ENCODE results near the gene CCBE1.

DNA sequence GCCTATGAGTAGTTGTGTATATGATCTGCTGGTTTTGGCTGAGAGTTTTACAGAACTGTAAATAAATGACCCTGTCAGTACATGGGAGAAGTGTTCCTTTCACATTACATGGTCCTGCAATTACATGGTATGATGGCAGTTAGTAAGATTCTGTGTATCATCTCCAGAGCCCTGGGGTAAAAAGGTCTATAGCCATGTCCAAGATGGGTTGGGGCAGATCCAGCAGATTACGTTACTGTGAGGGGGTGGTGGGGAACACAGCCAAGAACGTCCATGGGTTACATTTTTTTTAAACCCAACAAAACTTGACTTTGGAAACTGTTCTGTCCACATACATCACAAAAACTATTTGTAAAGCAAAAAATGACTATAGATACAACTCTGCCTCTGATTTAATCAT, 274.0 kb downstream of the CCBE1 start:
- no peak for TF ChIP-seq POLR2AphosphoS5 (IDR thresholded peaks at IDR 0.05; ENCODE audit: low read depth, low read length)
- TF ChIP-seq, protein P1, sequence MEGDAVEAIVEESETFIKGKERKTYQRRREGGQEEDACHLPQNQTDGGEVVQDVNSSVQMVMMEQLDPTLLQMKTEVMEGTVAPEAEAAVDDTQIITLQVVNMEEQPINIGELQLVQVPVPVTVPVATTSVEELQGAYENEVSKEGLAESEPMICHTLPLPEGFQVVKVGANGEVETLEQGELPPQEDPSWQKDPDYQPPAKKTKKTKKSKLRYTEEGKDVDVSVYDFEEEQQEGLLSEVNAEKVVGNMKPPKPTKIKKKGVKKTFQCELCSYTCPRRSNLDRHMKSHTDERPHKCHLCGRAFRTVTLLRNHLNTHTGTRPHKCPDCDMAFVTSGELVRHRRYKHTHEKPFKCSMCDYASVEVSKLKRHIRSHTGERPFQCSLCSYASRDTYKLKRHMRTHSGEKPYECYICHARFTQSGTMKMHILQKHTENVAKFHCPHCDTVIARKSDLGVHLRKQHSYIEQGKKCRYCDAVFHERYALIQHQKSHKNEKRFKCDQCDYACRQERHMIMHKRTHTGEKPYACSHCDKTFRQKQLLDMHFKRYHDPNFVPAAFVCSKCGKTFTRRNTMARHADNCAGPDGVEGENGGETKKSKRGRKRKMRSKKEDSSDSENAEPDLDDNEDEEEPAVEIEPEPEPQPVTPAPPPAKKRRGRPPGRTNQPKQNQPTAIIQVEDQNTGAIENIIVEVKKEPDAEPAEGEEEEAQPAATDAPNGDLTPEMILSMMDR (IDR thresholded peaks at IDR 0.05): no peak
- no peak for TF ChIP-seq SIN3A (IDR thresholded peaks at IDR 0.05; ENCODE audit: borderline replicate concordance, low read depth, low read length)
- TF ChIP-seq RAD21 (IDR thresholded peaks at IDR 0.05; ENCODE audit: low read length): no peak
- no peak for TF ChIP-seq MEF2A (IDR thresholded peaks at IDR 0.05; ENCODE audit: borderline replicate concordance, low read depth)
- TF ChIP-seq EZH2phosphoT487 (IDR thresholded peaks at IDR 0.05; ENCODE audit: borderline replicate concordance, low read depth): no peak
- TF ChIP-seq, protein P2, sequence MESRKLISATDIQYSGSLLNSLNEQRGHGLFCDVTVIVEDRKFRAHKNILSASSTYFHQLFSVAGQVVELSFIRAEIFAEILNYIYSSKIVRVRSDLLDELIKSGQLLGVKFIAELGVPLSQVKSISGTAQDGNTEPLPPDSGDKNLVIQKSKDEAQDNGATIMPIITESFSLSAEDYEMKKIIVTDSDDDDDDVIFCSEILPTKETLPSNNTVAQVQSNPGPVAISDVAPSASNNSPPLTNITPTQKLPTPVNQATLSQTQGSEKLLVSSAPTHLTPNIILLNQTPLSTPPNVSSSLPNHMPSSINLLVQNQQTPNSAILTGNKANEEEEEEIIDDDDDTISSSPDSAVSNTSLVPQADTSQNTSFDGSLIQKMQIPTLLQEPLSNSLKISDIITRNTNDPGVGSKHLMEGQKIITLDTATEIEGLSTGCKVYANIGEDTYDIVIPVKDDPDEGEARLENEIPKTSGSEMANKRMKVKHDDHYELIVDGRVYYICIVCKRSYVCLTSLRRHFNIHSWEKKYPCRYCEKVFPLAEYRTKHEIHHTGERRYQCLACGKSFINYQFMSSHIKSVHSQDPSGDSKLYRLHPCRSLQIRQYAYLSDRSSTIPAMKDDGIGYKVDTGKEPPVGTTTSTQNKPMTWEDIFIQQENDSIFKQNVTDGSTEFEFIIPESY (IDR thresholded peaks at IDR 0.05; ENCODE audit: borderline replicate concordance, low read depth): no peak
- TF ChIP-seq TAF1 (IDR thresholded peaks at IDR 0.05; ENCODE audit: borderline replicate concordance, low read depth, low read length): no peak
- TF ChIP-seq, protein P3, sequence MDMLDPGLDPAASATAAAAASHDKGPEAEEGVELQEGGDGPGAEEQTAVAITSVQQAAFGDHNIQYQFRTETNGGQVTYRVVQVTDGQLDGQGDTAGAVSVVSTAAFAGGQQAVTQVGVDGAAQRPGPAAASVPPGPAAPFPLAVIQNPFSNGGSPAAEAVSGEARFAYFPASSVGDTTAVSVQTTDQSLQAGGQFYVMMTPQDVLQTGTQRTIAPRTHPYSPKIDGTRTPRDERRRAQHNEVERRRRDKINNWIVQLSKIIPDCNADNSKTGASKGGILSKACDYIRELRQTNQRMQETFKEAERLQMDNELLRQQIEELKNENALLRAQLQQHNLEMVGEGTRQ (IDR thresholded peaks at IDR 0.05; ENCODE audit: borderline replicate concordance, low read depth, low read length): no peak
- TF ChIP-seq FOXM1 (IDR thresholded peaks at IDR 0.05; ENCODE audit: low read depth): no peak
- TF ChIP-seq RXRA (IDR thresholded peaks at IDR 0.05; ENCODE audit: borderline replicate concordance, low read depth): no peak
- TF ChIP-seq JUND (IDR thresholded peaks at IDR 0.05): no peak
- TF ChIP-seq RCOR1 (IDR thresholded peaks at IDR 0.05; ENCODE audit: low read length): no peak
